Spleen (tissue), 7 donors: ENCODE measurements around the gene MPPED2.

Experiments used
- POLR2A ChIP-seq, 3 donors: fragments of 450-650 bp; IDR thresholded peaks; one replicate each; pipeline ENCODE4 v1.5.1; 2017; ENCODE audit warnings: antibody characterized with exemption in 3 of 3, mild to moderate bottlenecking in 1 of 3
- TF ChIP-seq, protein P1 (sequence below), 11 experiments: fragments of 200-600 bp in 7 of 11; fragments of 450-650 bp in 4 of 11; sonication (generic) in 4 of 11; IDR thresholded peaks in 8 of 11; conservative IDR thresholded peaks in 3 of 11; 1 replicate in 7 of 11; 2 replicates in 4 of 11; pipeline versions ENCODE4 v1.4.0 to v1.8.0; 2016 to 2021; ENCODE audit warnings: antibody characterized with exemption in 11 of 11, inconsistent platforms in 4 of 11, mild to moderate bottlenecking in 1 of 11
- donor health status: DM: no; HTN: no; CAD: no; lungs with moderate emphysema.
- donor health status: DM: no; HTN: no; CAD: no.
- donor health status: DM: no; HTN: no; CAD: no.

GRCh38 chr11:30508594-30508993 lies 77.6 kb downstream of the MPPED2 start:
- TF ChIP-seq, protein P1, sequence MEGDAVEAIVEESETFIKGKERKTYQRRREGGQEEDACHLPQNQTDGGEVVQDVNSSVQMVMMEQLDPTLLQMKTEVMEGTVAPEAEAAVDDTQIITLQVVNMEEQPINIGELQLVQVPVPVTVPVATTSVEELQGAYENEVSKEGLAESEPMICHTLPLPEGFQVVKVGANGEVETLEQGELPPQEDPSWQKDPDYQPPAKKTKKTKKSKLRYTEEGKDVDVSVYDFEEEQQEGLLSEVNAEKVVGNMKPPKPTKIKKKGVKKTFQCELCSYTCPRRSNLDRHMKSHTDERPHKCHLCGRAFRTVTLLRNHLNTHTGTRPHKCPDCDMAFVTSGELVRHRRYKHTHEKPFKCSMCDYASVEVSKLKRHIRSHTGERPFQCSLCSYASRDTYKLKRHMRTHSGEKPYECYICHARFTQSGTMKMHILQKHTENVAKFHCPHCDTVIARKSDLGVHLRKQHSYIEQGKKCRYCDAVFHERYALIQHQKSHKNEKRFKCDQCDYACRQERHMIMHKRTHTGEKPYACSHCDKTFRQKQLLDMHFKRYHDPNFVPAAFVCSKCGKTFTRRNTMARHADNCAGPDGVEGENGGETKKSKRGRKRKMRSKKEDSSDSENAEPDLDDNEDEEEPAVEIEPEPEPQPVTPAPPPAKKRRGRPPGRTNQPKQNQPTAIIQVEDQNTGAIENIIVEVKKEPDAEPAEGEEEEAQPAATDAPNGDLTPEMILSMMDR (IDR thresholded peaks at IDR 0.05 in 8 of 11, conservative IDR thresholded peaks at IDR 0.05 in 3 of 11): no peak
- no peak for TF ChIP-seq POLR2A (IDR thresholded peaks at IDR 0.05)
